CD4-positive, alpha-beta T cell (primary cell): ENCODE measurements around the gene TBCD. TPM values are rescaled to one million over a fixed set of nuclear protein-coding genes. Genes with fewer than 3 reads are reported as not detected.

Source experiments
- ATAC-seq: fragments of 200-7000 bp; cut with Tn5 transposase; one replicate; pipeline ENCODE4 v1.10.0; 2022; ENCODE audit warnings: mild to moderate bottlenecking; ENCODE audit not compliant: poor library complexity
- CTCF ChIA-PET: fragments of 350-600 bp; sonication (Branson Sonifier 250); formaldehyde crosslinking; loops from one replicate; lab custom pipeline; 2021; ENCODE audit warnings: antibody characterized with exemption, inconsistent platforms; lab: Charles Lee
- POLR2A ChIA-PET: fragments of 350-600 bp; sonication (Branson Sonifier 250); formaldehyde crosslinking; loops from one replicate; lab custom pipeline; 2021; ENCODE audit warnings: antibody characterized with exemption, inconsistent platforms; lab: Charles Lee
- DNase-seq, 14 experiments: peaks; one replicate each; pipeline ENCODE4 v3.0.0-alpha.2; 2013 to 2020; ENCODE audit warnings: mixed read lengths in 2 of 14
- H3K27ac ChIP-seq, 2 donors: one replicate each; pipeline versions ENCODE4 v1.5.1 to v1.7.0; 2013; ENCODE audit warnings: low read length in 2 of 2, low read depth in 1 of 2, mild to moderate bottlenecking in 1 of 2
- H3K27me3 ChIP-seq, 2 experiments: 1 replicate in 1 of 2; 2 replicates in 1 of 2; pipeline versions ENCODE4 v1.6.1 to v1.7.0; 2013; ENCODE audit warnings: low read length in 2 of 2, control low read depth in 1 of 2, mild to moderate bottlenecking in 1 of 2, moderate library complexity in 1 of 2; ENCODE audit not compliant: insufficient read depth in 2 of 2, control insufficient read depth in 1 of 2
- H3K36me3 ChIP-seq: one replicate; pipeline ENCODE4 v1.6.1; 2013; ENCODE audit warnings: low read length, control low read depth; ENCODE audit not compliant: insufficient read depth
- H3K4me1 ChIP-seq: one replicate; pipeline ENCODE4 v1.6.1; 2013; ENCODE audit warnings: low read length, control low read depth; ENCODE audit not compliant: insufficient read depth
- H3K4me3 ChIP-seq: one replicate; pipeline ENCODE4 v1.5.1; 2013; ENCODE audit warnings: mild to moderate bottlenecking, low read length, moderate library complexity
- H3K9me3 ChIP-seq, 2 experiments: 1 replicate in 1 of 2; 2 replicates in 1 of 2; pipeline versions ENCODE4 v1.6.1 to v1.7.0; 2013; ENCODE audit warnings: low read length in 2 of 2, mild to moderate bottlenecking in 2 of 2, control low read depth in 1 of 2, moderate library complexity in 1 of 2; ENCODE audit not compliant: control insufficient read depth in 1 of 2, insufficient read depth in 1 of 2
- H3K27ac Mint-ChIP-seq: one replicate; pipeline ENCODE4 v1.8.0; 2020; ENCODE audit warnings: mixed read lengths
- H3K27me3 Mint-ChIP-seq: one replicate; pipeline ENCODE4 v1.8.0; 2021; ENCODE audit warnings: mixed read lengths
- H3K36me3 Mint-ChIP-seq: one replicate; pipeline ENCODE4 v1.8.0; 2021; ENCODE audit warnings: low read depth, mixed read lengths
- H3K4me1 Mint-ChIP-seq: one replicate; pipeline ENCODE4 v1.8.0; 2021; ENCODE audit warnings: low read depth, mixed read lengths
- H3K4me3 Mint-ChIP-seq: one replicate; pipeline ENCODE4 v1.8.0; 2020; ENCODE audit warnings: mild to moderate bottlenecking, mixed read lengths
- H3K9me3 Mint-ChIP-seq: one replicate; pipeline ENCODE4 v1.8.0; 2020; ENCODE audit warnings: mixed read lengths
- intact Hi-C, 2 experiments: fragments of 100-400 bp; cut with DNase I in 1 of 2; cut with micrococcal nuclease in 1 of 2; formaldehyde crosslinking; loops; one replicate each; pipeline versions ENCODE4 v1.15.1 to v1.9.0; 2023 to 2025; cut with DNase I, micrococcal nuclease
- total RNA-seq, 174 experiments: library from RNA in 2 of 174; stranded (reverse) in 2 of 174; gene quantifications; one replicate each; pipeline ENCODE4 v1.2.3 and lab custom pipeline; 2021 to 2026
- TF ChIP-seq, protein P1 (sequence below): fragments of 200-600 bp; IDR thresholded peaks from one replicate; pipeline ENCODE4 v1.8.0; 2022; ENCODE audit warnings: antibody characterized with exemption, mild to moderate bottlenecking

The TBCD gene
- total RNA-seq, 2 experiments from 2014 or later = 74.6 to 80.3 TPM

DNA sequence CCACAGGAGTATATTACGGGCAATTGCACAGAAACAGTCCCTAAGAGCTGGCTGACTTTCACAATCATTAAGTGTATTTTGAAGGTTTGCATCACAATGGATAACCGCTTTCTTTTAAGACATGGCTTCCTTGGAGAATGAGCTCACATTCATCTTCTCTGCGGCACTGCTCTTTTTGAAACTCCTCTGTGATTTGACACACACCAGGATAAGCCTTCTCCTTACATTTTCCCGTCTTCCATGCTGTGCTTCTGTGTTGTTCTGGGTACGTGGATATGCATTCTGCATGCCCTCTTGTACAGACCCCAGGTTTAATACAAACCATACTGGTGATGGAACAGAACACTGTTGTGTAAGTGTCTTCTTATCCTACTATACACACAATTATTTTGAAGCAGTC, 238.0 kb downstream of the TBCD start:
- H3K27ac Mint-ChIP-seq = no peak overlapping the region
- no peak overlapping the region for H3K4me3 Mint-ChIP-seq
- peaks cover 9% of the 10 kb centered on the region for H3K9me3 Mint-ChIP-seq
- H3K36me3 ChIP-seq = no peaks in the 10 kb centered on the region
- no peak overlapping the region for H3K27ac ChIP-seq
- no peak overlapping the region for H3K4me3 ChIP-seq
- no peak for ATAC-seq
- peaks cover 43% of the 10 kb centered on the region for H3K36me3 Mint-ChIP-seq
- H3K27me3 Mint-ChIP-seq = no peaks in the 10 kb centered on the region
- H3K27me3 ChIP-seq = no peaks in the 10 kb centered on the region
- TF ChIP-seq, protein P1, sequence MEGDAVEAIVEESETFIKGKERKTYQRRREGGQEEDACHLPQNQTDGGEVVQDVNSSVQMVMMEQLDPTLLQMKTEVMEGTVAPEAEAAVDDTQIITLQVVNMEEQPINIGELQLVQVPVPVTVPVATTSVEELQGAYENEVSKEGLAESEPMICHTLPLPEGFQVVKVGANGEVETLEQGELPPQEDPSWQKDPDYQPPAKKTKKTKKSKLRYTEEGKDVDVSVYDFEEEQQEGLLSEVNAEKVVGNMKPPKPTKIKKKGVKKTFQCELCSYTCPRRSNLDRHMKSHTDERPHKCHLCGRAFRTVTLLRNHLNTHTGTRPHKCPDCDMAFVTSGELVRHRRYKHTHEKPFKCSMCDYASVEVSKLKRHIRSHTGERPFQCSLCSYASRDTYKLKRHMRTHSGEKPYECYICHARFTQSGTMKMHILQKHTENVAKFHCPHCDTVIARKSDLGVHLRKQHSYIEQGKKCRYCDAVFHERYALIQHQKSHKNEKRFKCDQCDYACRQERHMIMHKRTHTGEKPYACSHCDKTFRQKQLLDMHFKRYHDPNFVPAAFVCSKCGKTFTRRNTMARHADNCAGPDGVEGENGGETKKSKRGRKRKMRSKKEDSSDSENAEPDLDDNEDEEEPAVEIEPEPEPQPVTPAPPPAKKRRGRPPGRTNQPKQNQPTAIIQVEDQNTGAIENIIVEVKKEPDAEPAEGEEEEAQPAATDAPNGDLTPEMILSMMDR = no peak
- intact Hi-C loops = loop anchor here (5.0 to 10.0 kb wide), 3 partner anchors 57 to 205 kb away; no protein-coding TSS in a partner anchor
- H3K4me1 ChIP-seq = peaks cover 19% of the 10 kb centered on the region
- ChIA-PET CTCF (no interaction called here), POLR2A (no interaction called here)
- DNase-seq = no peak
- peaks cover 0 to 17% of the 10 kb centered on the region in 2 experiments for H3K9me3 ChIP-seq
- peaks cover 56% of the 10 kb centered on the region for H3K4me1 Mint-ChIP-seq

DNA sequence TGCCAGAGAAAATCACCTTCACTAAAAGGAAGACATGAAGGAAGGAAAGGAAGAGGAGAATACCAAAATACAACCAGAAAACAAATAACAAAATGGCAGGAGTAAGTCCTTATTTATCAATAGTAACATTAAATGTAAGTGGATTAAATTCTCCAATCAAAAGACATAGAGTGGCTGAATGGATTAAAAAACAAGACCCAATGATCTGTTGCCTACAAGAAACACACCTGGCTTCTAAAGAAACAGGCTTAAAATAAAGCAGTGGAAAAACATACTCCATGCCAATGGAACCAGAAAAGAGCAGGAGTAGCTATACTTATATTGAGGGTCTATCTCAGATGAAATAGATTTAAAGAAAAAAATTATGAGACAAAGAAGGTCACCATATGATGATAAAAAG, 241.1 kb downstream of the TBCD start:
- peaks cover 0 to 17% of the 10 kb centered on the region in 2 experiments for H3K9me3 ChIP-seq
- no peak overlapping the region for H3K4me3 ChIP-seq
- Mint-ChIP-seq H3K27ac (no peak overlapping the region), H3K4me1 (peaks cover 26% of the 10 kb centered on the region), H3K36me3 (peaks cover 63% of the 10 kb centered on the region), H3K9me3 (peaks cover 9% of the 10 kb centered on the region), H3K27me3 (no peaks in the 10 kb centered on the region), H3K4me3 (no peak overlapping the region)
- TF ChIP-seq, protein P1 = no peak
- no peak overlapping the region for H3K27ac ChIP-seq
- no peaks in the 10 kb centered on the region for H3K4me1 ChIP-seq
- DNase-seq (no peak), ATAC-seq (no peak)
- ChIA-PET CTCF (no interaction called here), POLR2A (no interaction called here)
- H3K36me3 ChIP-seq = no peaks in the 10 kb centered on the region
- intact Hi-C loops = loop anchor here in 1 of 2 experiments (10.0 kb wide), 1 partner anchor 208 kb away; no protein-coding TSS in a partner anchor
- no peaks in the 10 kb centered on the region for H3K27me3 ChIP-seq

Other genes starting within 250 kb of the TBCD start
- gene FOXK2, start 232.3 kb upstream of the TBCD start, total RNA-seq = 10 to 100 TPM; 32.5 to 33.7 TPM
- 10 to 100 TPM; 49.8 to 54.3 TPM for gene WDR45B, start 103.6 kb upstream of the TBCD start, total RNA-seq
- 1 to 10 TPM; 1.6 to 2.0 TPM for gene RAB40B, start 53.4 kb upstream of the TBCD start, total RNA-seq
- gene FN3KRP, start 35.4 kb upstream of the TBCD start, total RNA-seq = 10 to 100 TPM; 30.6 to 31.2 TPM
- gene FN3K, start 16.4 kb upstream of the TBCD start, total RNA-seq = 1 to 10 TPM; 4.2 to 4.9 TPM
- gene ZNF750, start 88.0 kb downstream of the TBCD start, total RNA-seq = not detected